ENCODE measurements around the gene SLC38A2.
"Not testable (repeated sequence)": the region's sequence is repeated elsewhere in the genome, so short reads cannot be mapped to it uniquely, and the experiment has no call there.

The SLC38A2 gene

GRCh38 chr12:46372544-46373300 is at the start of gene SLC38A2:
TSS of gene SLC38A2 (minus strand) at chr12:46372773. CDS start at chr12:46371293, 1,480 bp downstream.
- peak; percentile 96 for DNase-seq (ENCODE audit: low spot score)

- no peak for DNase-seq (ENCODE audit: low spot score)
These were observed 47.1 kb upstream of the SLC38A2 start for GRCh38 chr12:46419675-46420074.

- no peak for DNase-seq (ENCODE audit: low spot score)
These were observed 43.0 kb upstream of the SLC38A2 start for GRCh38 chr12:46415552-46415951.

GRCh38 chr12:46414591-46415268 is 42.2 kb upstream of the SLC38A2 start:
- DNase-seq (ENCODE audit: low spot score) = no peak

- no peak for DNase-seq (ENCODE audit: low spot score)
These were observed 40.8 kb upstream of the SLC38A2 start for GRCh38 chr12:46413368-46413767.

GRCh38 chr12:46412857-46413256 is 40.3 kb upstream of the SLC38A2 start:
- DNase-seq (ENCODE audit: low spot score) = peak; percentile 8

- DNase-seq (ENCODE audit: low spot score) = no peak
These were observed 37.9 kb upstream of the SLC38A2 start for GRCh38 chr12:46410495-46410894.

GRCh38 chr12:46409974-46410373 is 37.4 kb upstream of the SLC38A2 start:
- DNase-seq (ENCODE audit: low spot score) = no peak

- DNase-seq (ENCODE audit: low spot score) = no peak
These were observed 36.8 kb upstream of the SLC38A2 start for GRCh38 chr12:46409342-46409741.

GRCh38 chr12:46408441-46408840 is 35.9 kb upstream of the SLC38A2 start:
- no peak for DNase-seq (ENCODE audit: low spot score)

- no peak for DNase-seq (ENCODE audit: low spot score)
These were observed 34.8 kb upstream of the SLC38A2 start for GRCh38 chr12:46407361-46407760.

- no peak for DNase-seq (ENCODE audit: low spot score)
These were observed 33.9 kb upstream of the SLC38A2 start for GRCh38 chr12:46406352-46407027.

- no peak for DNase-seq (ENCODE audit: low spot score)
These were observed 32.2 kb upstream of the SLC38A2 start for GRCh38 chr12:46404733-46405132.

GRCh38 chr12:46404225-46404631 is 31.7 kb upstream of the SLC38A2 start:
- no peak for DNase-seq (ENCODE audit: low spot score)

GRCh38 chr12:46403719-46404070 is 31.1 kb upstream of the SLC38A2 start:
- no peak for DNase-seq (ENCODE audit: low spot score)

GRCh38 chr12:46402941-46403718 is 30.6 kb upstream of the SLC38A2 start:
- no peak for DNase-seq (ENCODE audit: low spot score)

- DNase-seq (ENCODE audit: low spot score) = no peak
These were observed 29.9 kb upstream of the SLC38A2 start for GRCh38 chr12:46402451-46402850.

GRCh38 chr12:46401662-46402061 is 29.1 kb upstream of the SLC38A2 start:
- no peak for DNase-seq (ENCODE audit: low spot score)

- no peak for DNase-seq (ENCODE audit: low spot score)
These were observed 27.8 kb upstream of the SLC38A2 start for GRCh38 chr12:46400406-46400805.

GRCh38 chr12:46399461-46400248 is 27.1 kb upstream of the SLC38A2 start:
- not testable (repeated sequence) for DNase-seq (ENCODE audit: low spot score)

- no peak for DNase-seq (ENCODE audit: low spot score)
These were observed 24.3 kb upstream of the SLC38A2 start for GRCh38 chr12:46396826-46397225.
